ENCODE measurements around the gene SLC6A2. TPM values are rescaled to one million over a fixed set of nuclear protein-coding genes. Genes with fewer than 3 reads are reported as not detected.
"Not testable (repeated sequence)": the region's sequence is repeated elsewhere in the genome, so short reads cannot be mapped to it uniquely, and the experiment has no call there.

Gene SLC6A2
- polyA plus RNA-seq, 1 donor = 1.7 TPM

GRCh38 chr16:55713103-55713502 is 57.3 kb downstream of the SLC6A2 start:
- DNase-seq = no peak

GRCh38 chr16:55717326-55717725 is 61.5 kb downstream of the SLC6A2 start:
- DNase-seq = no peak

- DNase-seq = no peak
These were observed 69.4 kb downstream of the SLC6A2 start for GRCh38 chr16:55725055-55725777.

GRCh38 chr16:55728797-55729196 is 73.0 kb downstream of the SLC6A2 start:
- DNase-seq = no peak

GRCh38 chr16:55730115-55730514 is 74.3 kb downstream of the SLC6A2 start:
- no peak for DNase-seq

- no peak for DNase-seq
These were observed 76.7 kb downstream of the SLC6A2 start for GRCh38 chr16:55732496-55732895.

- no peak for DNase-seq
These were observed 78.9 kb downstream of the SLC6A2 start for GRCh38 chr16:55734665-55735064.

- DNase-seq = no peak
These were observed 79.5 kb downstream of the SLC6A2 start for GRCh38 chr16:55735120-55735781.

- no peak for DNase-seq
These were observed 80.9 kb downstream of the SLC6A2 start for GRCh38 chr16:55736671-55737070.

- no peak for DNase-seq
These were observed 81.5 kb downstream of the SLC6A2 start for GRCh38 chr16:55737318-55737717.

GRCh38 chr16:55737966-55738365 is 82.2 kb downstream of the SLC6A2 start:
- no peak for DNase-seq

- DNase-seq = no peak
These were observed 90.3 kb downstream of the SLC6A2 start for GRCh38 chr16:55746081-55746480.

GRCh38 chr16:55747785-55748184 is 92.0 kb downstream of the SLC6A2 start:
- DNase-seq = no peak

- not testable (repeated sequence) for DNase-seq
These were observed 96.8 kb downstream of the SLC6A2 start for GRCh38 chr16:55752465-55753144.

- not testable (repeated sequence) for DNase-seq
These were observed 97.4 kb downstream of the SLC6A2 start for GRCh38 chr16:55753145-55753631.

Other genes with a start within 250 kb of the SLC6A2 start
- 404 TPM for gene MMP2, start 176.8 kb upstream of the SLC6A2 start, polyA plus RNA-seq (ENCODE audit: insufficient read length)
- gene LPCAT2, start 146.9 kb upstream of the SLC6A2 start, polyA plus RNA-seq (ENCODE audit: insufficient read length) = 20.9 TPM
- 0.39 TPM for gene CAPNS2, start 89.3 kb upstream of the SLC6A2 start, polyA plus RNA-seq (ENCODE audit: insufficient read length)
- gene CES1, start 177.1 kb downstream of the SLC6A2 start, polyA plus RNA-seq (ENCODE audit: insufficient read length) = 0.32 TPM
- not detected for gene CES5A, start 219.4 kb downstream of the SLC6A2 start, polyA plus RNA-seq (ENCODE audit: insufficient read length)

Measured in hindlimb muscle (tissue), 1 donor.